ENCODE data around the gene CLDN8. TPM values are rescaled to one million over a fixed set of nuclear protein-coding genes. Genes with fewer than 3 reads are reported as not detected.
A peak's percentile ranks its signal among the peaks of the same experiment; 100 is the strongest.

The CLDN8 gene
- total and polyA plus RNA-seq, 9 of the 15 experiments (the other 6 are each of a cell fraction or from before 2014, with no cell fraction given): not detected

- TF ChIP-seq, protein P1, sequence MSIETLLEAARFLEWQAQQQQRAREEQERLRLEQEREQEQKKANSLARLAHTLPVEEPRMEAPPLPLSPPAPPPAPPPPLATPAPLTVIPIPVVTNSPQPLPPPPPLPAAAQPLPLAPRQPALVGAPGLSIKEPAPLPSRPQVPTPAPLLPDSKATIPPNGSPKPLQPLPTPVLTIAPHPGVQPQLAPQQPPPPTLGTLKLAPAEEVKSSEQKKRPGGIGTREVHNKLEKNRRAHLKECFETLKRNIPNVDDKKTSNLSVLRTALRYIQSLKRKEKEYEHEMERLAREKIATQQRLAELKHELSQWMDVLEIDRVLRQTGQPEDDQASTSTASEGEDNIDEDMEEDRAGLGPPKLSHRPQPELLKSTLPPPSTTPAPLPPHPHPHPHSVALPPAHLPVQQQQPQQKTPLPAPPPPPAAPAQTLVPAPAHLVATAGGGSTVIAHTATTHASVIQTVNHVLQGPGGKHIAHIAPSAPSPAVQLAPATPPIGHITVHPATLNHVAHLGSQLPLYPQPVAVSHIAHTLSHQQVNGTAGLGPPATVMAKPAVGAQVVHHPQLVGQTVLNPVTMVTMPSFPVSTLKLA (conservative IDR thresholded peaks at IDR 0.05): peak; percentile 48 to 51; a peak in 1 of 4 replicates
- TF ChIP-seq TEAD2 (tag; IDR thresholded peaks at IDR 0.05): no peak
- no peak for TF ChIP-seq FOXJ2 (tag; IDR thresholded peaks at IDR 0.05)
- TF ChIP-seq CBX5 (IDR thresholded peaks at IDR 0.05; ENCODE audit: borderline replicate concordance, low read depth): no peak
- no peak for TF ChIP-seq PCBP1 (IDR thresholded peaks at IDR 0.05; ENCODE audit: low read depth, low read length, poor library complexity, severe bottlenecking)
- TF ChIP-seq, protein P2, sequence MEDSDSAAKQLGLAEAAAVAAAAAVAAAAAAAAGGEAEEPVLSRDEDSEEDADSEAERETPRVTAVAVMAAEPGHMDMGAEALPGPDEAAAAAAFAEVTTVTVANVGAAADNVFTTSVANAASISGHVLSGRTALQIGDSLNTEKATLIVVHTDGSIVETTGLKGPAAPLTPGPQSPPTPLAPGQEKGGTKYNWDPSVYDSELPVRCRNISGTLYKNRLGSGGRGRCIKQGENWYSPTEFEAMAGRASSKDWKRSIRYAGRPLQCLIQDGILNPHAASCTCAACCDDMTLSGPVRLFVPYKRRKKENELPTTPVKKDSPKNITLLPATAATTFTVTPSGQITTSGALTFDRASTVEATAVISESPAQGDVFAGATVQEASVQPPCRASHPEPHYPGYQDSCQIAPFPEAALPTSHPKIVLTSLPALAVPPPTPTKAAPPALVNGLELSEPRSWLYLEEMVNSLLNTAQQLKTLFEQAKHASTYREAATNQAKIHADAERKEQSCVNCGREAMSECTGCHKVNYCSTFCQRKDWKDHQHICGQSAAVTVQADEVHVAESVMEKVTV (CRISPR knock-in tag; IDR thresholded peaks at IDR 0.05): no peak
- no peak for TF ChIP-seq MIER1 (IDR thresholded peaks at IDR 0.05; ENCODE audit: low read depth)
- no peak for TF ChIP-seq ZNF316 (IDR thresholded peaks at IDR 0.05)
- no peak for TF ChIP-seq ZNF740 (CRISPR knock-in tag; IDR thresholded peaks at IDR 0.05)
- no peak for TF ChIP-seq ZNF740 (tag; IDR thresholded peaks at IDR 0.05)
- TF ChIP-seq, protein P3, sequence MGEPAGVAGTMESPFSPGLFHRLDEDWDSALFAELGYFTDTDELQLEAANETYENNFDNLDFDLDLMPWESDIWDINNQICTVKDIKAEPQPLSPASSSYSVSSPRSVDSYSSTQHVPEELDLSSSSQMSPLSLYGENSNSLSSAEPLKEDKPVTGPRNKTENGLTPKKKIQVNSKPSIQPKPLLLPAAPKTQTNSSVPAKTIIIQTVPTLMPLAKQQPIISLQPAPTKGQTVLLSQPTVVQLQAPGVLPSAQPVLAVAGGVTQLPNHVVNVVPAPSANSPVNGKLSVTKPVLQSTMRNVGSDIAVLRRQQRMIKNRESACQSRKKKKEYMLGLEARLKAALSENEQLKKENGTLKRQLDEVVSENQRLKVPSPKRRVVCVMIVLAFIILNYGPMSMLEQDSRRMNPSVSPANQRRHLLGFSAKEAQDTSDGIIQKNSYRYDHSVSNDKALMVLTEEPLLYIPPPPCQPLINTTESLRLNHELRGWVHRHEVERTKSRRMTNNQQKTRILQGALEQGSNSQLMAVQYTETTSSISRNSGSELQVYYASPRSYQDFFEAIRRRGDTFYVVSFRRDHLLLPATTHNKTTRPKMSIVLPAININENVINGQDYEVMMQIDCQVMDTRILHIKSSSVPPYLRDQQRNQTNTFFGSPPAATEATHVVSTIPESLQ (CRISPR knock-in tag; IDR thresholded peaks at IDR 0.05): no peak
- peak; percentile 66 for TF ChIP-seq MTA2 (IDR thresholded peaks at IDR 0.05; ENCODE audit: low read depth)
- TF ChIP-seq, protein P4, sequence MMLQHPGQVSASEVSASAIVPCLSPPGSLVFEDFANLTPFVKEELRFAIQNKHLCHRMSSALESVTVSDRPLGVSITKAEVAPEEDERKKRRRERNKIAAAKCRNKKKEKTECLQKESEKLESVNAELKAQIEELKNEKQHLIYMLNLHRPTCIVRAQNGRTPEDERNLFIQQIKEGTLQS (IDR thresholded peaks at IDR 0.05): peak; percentile 90
- TF ChIP-seq, protein P4 (CRISPR knock-in tag; conservative IDR thresholded peaks at IDR 0.05): no peak
- TF ChIP-seq TARDBP (IDR thresholded peaks at IDR 0.05): no peak
- peak; percentile 91 for TF ChIP-seq SMARCC2 (IDR thresholded peaks at IDR 0.05; ENCODE audit: low read depth)
- peak; percentile 81; the same call in 1 of the 2 replicates for TF ChIP-seq EP300 (IDR thresholded peaks at IDR 0.05; ENCODE audit: low read length)
- peak; percentile 32; the same call in 1 of the 2 replicates for TF ChIP-seq HMBOX1 (IDR thresholded peaks at IDR 0.05)
Observed at GRCh38 chr21:30227633-30228404, 11.9 kb upstream of the CLDN8 start (continued).
